Fibroblast of lung (primary cell): ENCODE results near the gene NDST1. TPM values are rescaled to one million over a fixed set of nuclear protein-coding genes. Genes with fewer than 3 reads are reported as not detected.

Source experiments
- DNase-seq, 2 donors: peaks; one replicate each; pipeline versions ENCODE4 v3.0.0 to v3.0.0-alpha.2; 2010; ENCODE audit warnings: low read depth in 2 of 2
- H2AFZ ChIP-seq: 2 replicates; pipeline ENCODE4 v1.5.1; 2012; ENCODE audit warnings: low read length, control low read depth, inconsistent platforms
- H3K27ac ChIP-seq: 2 replicates; pipeline ENCODE4 v1.5.1; 2011; ENCODE audit warnings: low read length, control low read depth; ENCODE audit not compliant: insufficient read depth
- H3K27me3 ChIP-seq: 2 replicates; pipeline ENCODE4 v1.5.1; 2011; ENCODE audit warnings: mild to moderate bottlenecking, low read length; ENCODE audit not compliant: control insufficient read depth, insufficient read depth
- H3K36me3 ChIP-seq: 2 replicates; pipeline ENCODE4 v1.5.1; 2011; ENCODE audit warnings: low read length; ENCODE audit not compliant: control insufficient read depth, insufficient read depth
- H3K4me1 ChIP-seq: 2 replicates; pipeline ENCODE4 v1.5.1; 2011; ENCODE audit warnings: low read length; ENCODE audit not compliant: control insufficient read depth, insufficient read depth; ENCODE audit errors: extremely low read depth
- H3K4me2 ChIP-seq: 2 replicates; pipeline ENCODE4 v1.5.1; 2011; ENCODE audit warnings: low read length, control low read depth; ENCODE audit not compliant: insufficient read depth; ENCODE audit errors: extremely low read depth
- H3K4me3 ChIP-seq, 4 experiments: fragments of 200-600 bp in 1 of 4; sonication (generic) in 1 of 4; replicated peaks in 1 of 4; 2 replicates each; pipeline ENCODE4 v1.5.1; 2011 to 2016; ENCODE audit warnings: low read length in 4 of 4, low read depth in 3 of 4, mild to moderate bottlenecking in 3 of 4, control low read depth in 2 of 4, inconsistent platforms in 1 of 4, mixed read lengths in 1 of 4; ENCODE audit not compliant: insufficient read depth in 1 of 4; ENCODE audit errors: control extremely low read depth in 1 of 4
- H3K79me2 ChIP-seq: 2 replicates; pipeline ENCODE4 v1.5.1; 2012; ENCODE audit warnings: mild to moderate bottlenecking, low read length, inconsistent platforms; ENCODE audit not compliant: control insufficient read depth, insufficient read depth
- H3K9ac ChIP-seq: 2 replicates; pipeline ENCODE4 v1.5.1; 2011; ENCODE audit warnings: mild to moderate bottlenecking, low read length, control low read depth; ENCODE audit not compliant: insufficient read depth
- H3K9me3 ChIP-seq: 2 replicates; pipeline ENCODE4 v1.5.1; 2012; ENCODE audit warnings: low read depth, low read length; ENCODE audit not compliant: control insufficient read depth, insufficient read depth
- H4K20me1 ChIP-seq: 2 replicates; pipeline ENCODE4 v1.5.1; 2011; ENCODE audit warnings: low read length; ENCODE audit not compliant: control insufficient read depth, insufficient read depth; ENCODE audit errors: extremely low read depth
- CTCF ChIP-seq, 2 donors: IDR thresholded peaks in 1 of 2; conservative IDR thresholded peaks in 1 of 2; 1 replicate in 1 of 2; 2 replicates in 1 of 2; pipeline ENCODE4 v1.5.1; 2011 to 2012; ENCODE audit warnings: low read length in 2 of 2, control low read depth in 1 of 2, inconsistent platforms in 1 of 2, low read depth in 1 of 2, mild to moderate bottlenecking in 1 of 2
- EZH2 ChIP-seq: IDR thresholded peaks from 2 replicates; pipeline ENCODE4 v1.5.1; 2012; ENCODE audit warnings: low read length, control low read depth, mild to moderate bottlenecking; ENCODE audit errors: missing control alignments
- polyA plus RNA-seq, 2 donors: library from polyadenylated mRNA; depleted of rRNA in 1 of 2; stranded (reverse) in 1 of 2; unstranded in 1 of 2; fragments of >200 nt; gene quantifications; 2 replicates each; pipeline ENCODE4 v1.2.1, GENCODE V29; 2011 to 2012; ENCODE audit warnings: missing spikeins in 1 of 2
- total RNA-seq: library from RNA; depleted of rRNA; stranded (reverse); fragments of >200 nt; gene quantifications from 2 replicates; pipeline ENCODE4 v1.2.1, GENCODE V29; 2014

The NDST1 gene
- total and polyA plus RNA-seq, 2 donors (not counting 1 experiment from before 2014, with no cell fraction given) = 38.5 to 94.8 TPM

- H3K27ac ChIP-seq = no peak overlapping the region
- H3K9me3 ChIP-seq = no peaks in the 10 kb centered on the region
- no peak overlapping the region for H3K9ac ChIP-seq
- DNase-seq = no peak
- TF ChIP-seq EZH2 (no peak), CTCF (conservative IDR thresholded peaks at IDR 0.05 in 1 of 2, IDR thresholded peaks at IDR 0.05 in 1 of 2; ENCODE audit: low read depth in 1 of 2, low read length in 2 of 2) (no peak)
- H2AFZ ChIP-seq = no peak overlapping the region
- H3K4me1 ChIP-seq = no peaks in the 10 kb centered on the region
- H4K20me1 ChIP-seq = no peaks in the 10 kb centered on the region
- H3K36me3 ChIP-seq = peaks cover 40% of the 10 kb centered on the region
- H3K4me3 ChIP-seq = no peak overlapping the region
- no peaks in the 10 kb centered on the region for H3K27me3 ChIP-seq
- H3K4me2 ChIP-seq = no peak overlapping the region
- peaks cover 44% of the 10 kb centered on the region for H3K79me2 ChIP-seq
Observed at GRCh38 chr5:150531686-150532085, 23.8 kb downstream of the NDST1 start.

GRCh38 chr5:150532151-150532550 is 24.2 kb downstream of the NDST1 start:
- Histone ChIP-seq H3K27me3 (no peaks in the 10 kb centered on the region), H2AFZ (no peak overlapping the region), H3K4me3 (no peak overlapping the region), H3K27ac (no peak overlapping the region), H3K36me3 (peaks cover 39% of the 10 kb centered on the region), H3K4me2 (no peak overlapping the region), H3K79me2 (peaks cover 39% of the 10 kb centered on the region), H4K20me1 (no peaks in the 10 kb centered on the region), H3K9me3 (no peaks in the 10 kb centered on the region), H3K9ac (no peak overlapping the region), H3K4me1 (no peaks in the 10 kb centered on the region)
- TF ChIP-seq EZH2 (no peak), CTCF (conservative IDR thresholded peaks at IDR 0.05 in 1 of 2, IDR thresholded peaks at IDR 0.05 in 1 of 2; ENCODE audit: low read depth in 1 of 2, low read length in 2 of 2) (no peak)
- DNase-seq = no peak

GRCh38 chr5:150532996-150533395 is 25.1 kb downstream of the NDST1 start:
- Histone ChIP-seq H3K4me1 (no peaks in the 10 kb centered on the region), H3K27ac (no peak overlapping the region), H3K4me3 (no peak overlapping the region), H3K9ac (no peak overlapping the region), H3K9me3 (no peaks in the 10 kb centered on the region), H3K36me3 (peaks cover 34% of the 10 kb centered on the region), H3K27me3 (no peaks in the 10 kb centered on the region), H3K79me2 (peaks cover 31% of the 10 kb centered on the region), H4K20me1 (no peaks in the 10 kb centered on the region), H3K4me2 (no peak overlapping the region), H2AFZ (no peak overlapping the region)
- no peak for DNase-seq
- TF ChIP-seq CTCF (conservative IDR thresholded peaks at IDR 0.05 in 1 of 2, IDR thresholded peaks at IDR 0.05 in 1 of 2; ENCODE audit: low read depth in 1 of 2, low read length in 2 of 2) (no peak), EZH2 (no peak)
